ENCODE results near the gene KRTAP1-3.

KRTAP1-3 gene

DNA sequence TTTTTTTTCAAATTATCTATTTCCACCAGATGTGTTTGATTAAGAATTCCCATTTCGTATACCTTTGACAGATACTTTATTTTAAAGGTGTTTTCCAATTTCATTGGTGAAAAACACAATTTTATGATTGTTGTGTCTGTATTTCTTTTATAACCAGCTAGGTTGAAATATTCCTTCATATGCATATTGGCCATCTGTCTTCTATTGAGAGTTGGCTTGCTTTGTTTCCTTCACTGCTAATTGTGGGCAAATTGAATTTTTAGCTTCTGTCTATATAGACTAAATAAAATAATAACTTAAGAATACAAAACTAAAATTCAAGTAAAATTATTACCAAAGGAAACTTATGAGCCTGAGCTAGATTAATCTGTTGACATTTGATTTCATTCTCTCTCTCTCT is 39.6 kb downstream of the KRTAP1-3 start:
- no peak for DNase-seq (ENCODE audit: extremely low spot score)
- ChIA-PET CTCF (interaction anchor here (1.2 kb wide), 1 partner anchor 11 kb away, joined by 4 read pairs; no protein-coding TSS in a partner anchor), POLR2A (no interaction called here)
- TF ChIP-seq CTCF (IDR thresholded peaks at IDR 0.05; ENCODE audit: control extremely low read depth, extremely low read depth, low read depth, missing control alignments): no peak

DNA sequence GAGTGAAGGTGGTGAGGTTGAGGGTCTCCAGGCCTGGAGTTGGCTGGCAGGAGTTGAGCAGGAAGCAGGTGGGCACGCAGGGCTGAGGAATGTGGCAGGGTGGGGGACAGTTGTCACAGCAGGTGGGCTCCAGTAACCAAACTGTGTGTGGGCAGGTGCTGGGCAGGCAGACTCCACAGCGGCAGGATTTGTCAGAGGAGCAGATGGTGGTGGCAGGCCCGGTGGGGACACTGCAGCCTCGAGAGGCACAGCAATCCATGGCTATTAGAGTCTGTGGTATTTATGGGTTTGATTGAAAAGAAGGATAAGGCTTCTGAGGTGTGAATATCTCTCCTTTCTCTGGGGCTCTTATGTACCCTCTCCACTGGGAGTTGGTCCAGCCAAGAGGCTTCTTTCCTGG is 40.8 kb downstream of the KRTAP1-3 start, which contains the start of gene KRTAP3-3:
KRTAP3-3 (minus strand) TSS at position 326 of the 400 bp plus-strand sequence; CDS start at position 259, 67 bp downstream.
- ChIA-PET POLR2A (no interaction called here), CTCF (no interaction called here)
- TF ChIP-seq CTCF (IDR thresholded peaks at IDR 0.05; ENCODE audit: control extremely low read depth, extremely low read depth, low read depth, missing control alignments): no peak
- no peak for DNase-seq (ENCODE audit: extremely low spot score)

DNA sequence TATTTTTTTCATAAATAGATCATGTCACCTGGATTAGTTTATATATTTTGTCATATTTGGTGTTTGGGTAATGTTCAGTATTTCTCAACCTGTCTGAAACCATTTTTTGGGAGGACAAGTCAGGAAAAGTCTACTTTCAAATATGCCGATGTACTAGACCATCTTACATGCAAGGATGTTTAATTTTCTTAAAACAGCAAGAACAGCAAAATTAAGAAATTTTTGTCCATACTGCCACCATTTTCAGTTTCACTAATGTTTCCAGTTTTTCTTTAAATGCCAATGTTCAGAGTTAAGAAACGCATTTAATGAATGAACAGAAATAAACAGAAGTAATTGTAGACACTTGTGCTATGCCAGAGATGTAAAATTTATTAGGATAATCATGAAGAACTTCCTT is 41.6 kb downstream of the KRTAP1-3 start:
- ChIA-PET CTCF (no interaction called here), POLR2A (no interaction called here)
- DNase-seq (ENCODE audit: extremely low spot score): no peak
- no peak for TF ChIP-seq CTCF (IDR thresholded peaks at IDR 0.05; ENCODE audit: control extremely low read depth, extremely low read depth, low read depth, missing control alignments)

- ChIA-PET POLR2A (no interaction called here), CTCF (interaction anchor here (0.7 kb wide), 1 partner anchor 68 kb away, joined by 3 read pairs; no protein-coding TSS in a partner anchor)
- no peak for DNase-seq (ENCODE audit: extremely low spot score)
- no peak for TF ChIP-seq CTCF (IDR thresholded peaks at IDR 0.05; ENCODE audit: control extremely low read depth, extremely low read depth, low read depth, missing control alignments)
Observed at GRCh38 chr17:40992666-40993065, 42.0 kb downstream of the KRTAP1-3 start.

GRCh38 chr17:40986920-40987319 is 47.8 kb downstream of the KRTAP1-3 start:
- no peak for DNase-seq (ENCODE audit: extremely low spot score)
- ChIA-PET POLR2A (no interaction called here), CTCF (interaction anchor here (0.9 kb wide), 1 partner anchor 10 kb away, joined by 3 read pairs; no protein-coding TSS in a partner anchor)
- no peak for TF ChIP-seq CTCF (IDR thresholded peaks at IDR 0.05; ENCODE audit: control extremely low read depth, extremely low read depth, low read depth, missing control alignments)

GRCh38 chr17:40984226-40984625 is 50.4 kb downstream of the KRTAP1-3 start, which contains the start of gene KRT40:
Gene KRT40 (minus strand): TSS chr17:40984326. CDS start chr17:40984273, 53 bp downstream.
- CTCF ChIA-PET: no interaction called here
- POLR2A ChIA-PET: no interaction called here
- no peak for DNase-seq (ENCODE audit: extremely low spot score)
- TF ChIP-seq CTCF (IDR thresholded peaks at IDR 0.05; ENCODE audit: control extremely low read depth, extremely low read depth, low read depth, missing control alignments): no peak
